GM18499 (cell line): Measurements from ENCODE around the gene SMTNL1.

ENCODE experiments used
- ATAC-seq: cut with Tn5 transposase; IDR thresholded peaks from one replicate; pipeline ENCODE4 v1.9.1; 2021; ENCODE audit warnings: moderate number of reproducible peaks; ENCODE audit not compliant: insufficient read depth, unreplicated experiment

The SMTNL1 gene

GRCh38 chr11:57536947-57537619, at the start of gene SMTNL1:
TSS of gene SMTNL1 (plus strand) at chr11:57537595. CDS start at chr11:57542643, 5,048 bp downstream.
- no peak for ATAC-seq

- no peak for ATAC-seq
These were observed 49.3 kb upstream of the SMTNL1 start for GRCh38 chr11:57487920-57488659.

GRCh38 chr11:57490456-57491248, 46.7 kb upstream of the SMTNL1 start:
- no peak for ATAC-seq

- ATAC-seq, result no peak
These were observed 45.9 kb upstream of the SMTNL1 start for GRCh38 chr11:57491371-57492061.

GRCh38 chr11:57493507-57494503, 43.6 kb upstream of the SMTNL1 start:
- no peak for ATAC-seq

- no peak for ATAC-seq
These were observed 41.1 kb upstream of the SMTNL1 start for GRCh38 chr11:57496109-57496820.

GRCh38 chr11:57497303-57498247, 39.8 kb upstream of the SMTNL1 start:
- no peak for ATAC-seq

- no peak for ATAC-seq
These were observed 38.9 kb upstream of the SMTNL1 start for GRCh38 chr11:57498540-57498939.

GRCh38 chr11:57499413-57499982, 37.9 kb upstream of the SMTNL1 start:
- peak; percentile 99 for ATAC-seq

GRCh38 chr11:57499983-57500461, 37.4 kb upstream of the SMTNL1 start:
- no peak for ATAC-seq

- no peak for ATAC-seq
These were observed 36.9 kb upstream of the SMTNL1 start for GRCh38 chr11:57500515-57500914.

- no peak for ATAC-seq
These were observed 36.5 kb upstream of the SMTNL1 start for GRCh38 chr11:57500926-57501325.

GRCh38 chr11:57501953-57502352, 35.4 kb upstream of the SMTNL1 start:
- ATAC-seq, result no peak

GRCh38 chr11:57502376-57502775, 35.0 kb upstream of the SMTNL1 start:
- ATAC-seq, result no peak

GRCh38 chr11:57502870-57503269, 34.5 kb upstream of the SMTNL1 start:
- no peak for ATAC-seq

GRCh38 chr11:57504511-57504910, 32.9 kb upstream of the SMTNL1 start:
- no peak for ATAC-seq

GRCh38 chr11:57506522-57506921, 30.9 kb upstream of the SMTNL1 start:
- ATAC-seq, result no peak
